ENCODE data around the gene NKX1-1. TPM values are rescaled to one million over a fixed set of nuclear protein-coding genes. Genes with fewer than 3 reads are reported as not detected.

Gene NKX1-1
- total and polyA plus RNA-seq, 2 of the 8 experiments (the other 6 are each of a cell fraction or from before 2014, with no cell fraction given): not detected

- Histone ChIP-seq H3K27ac (ENCODE audit: low read depth, low read length) (no peak overlapping the region), H4K8ac (ENCODE audit: extremely low read depth, insufficient read depth, low read length) (no peak overlapping the region), H3K23me2 (ENCODE audit: low read depth, low read length) (no peaks in the 10 kb centered on the region), H4K5ac (ENCODE audit: insufficient read length, low read depth, low read length) (no peak overlapping the region), H3K4ac (replicated peaks; ENCODE audit: insufficient read length, low read depth, low read length) (no peak overlapping the region), H4K20me1 (replicated peaks in 1 of 2; ENCODE audit: control insufficient read depth in 1 of 2, insufficient read depth in 2 of 2, low read length in 2 of 2) (peaks cover 0 to 5% of the 10 kb centered on the region in 2 experiments), H2BK12ac (ENCODE audit: low read depth, low read length) (no peak overlapping the region), H3K27me3 (replicated peaks in 1 of 4; ENCODE audit: control insufficient read depth in 3 of 4, extremely low read depth in 1 of 4, insufficient read depth in 3 of 4, low read length in 3 of 4) (peaks cover 14 to 20% (median 17%) of the 10 kb centered on the region in 4 experiments), H2BK15ac (ENCODE audit: low read length) (no peak overlapping the region), H2BK5ac (ENCODE audit: low read depth, low read length) (no peak overlapping the region), H2BK120ac (replicated peaks; ENCODE audit: low read depth, low read length) (no peak overlapping the region), H3K18ac (ENCODE audit: extremely low read depth, low read length) (no peak overlapping the region), H3K9ac (replicated peaks in 1 of 4; ENCODE audit: extremely low read depth in 1 of 4, low read depth in 3 of 4, low read length in 3 of 4) (no peak overlapping the region), H3K14ac (ENCODE audit: insufficient read length) (no peak overlapping the region), H3K4me1 (replicated peaks in 1 of 4; ENCODE audit: control insufficient read depth in 3 of 4, insufficient read depth in 4 of 4, low read length in 3 of 4) (peaks cover 0 to 2% (median 0%) of the 10 kb centered on the region in 4 experiments; a peak in 4 of 7 replicates), H3K79me1 (ENCODE audit: low read depth, low read length) (no peaks in the 10 kb centered on the region), H3K23ac (ENCODE audit: insufficient read length) (no peak overlapping the region), H3K4me3 (ENCODE audit: extremely low read depth in 1 of 4, insufficient read depth in 2 of 4, low read depth in 3 of 4, low read length in 4 of 4) (no peak overlapping the region), H2BK20ac (ENCODE audit: low read length) (no peak overlapping the region), H3K79me2 (ENCODE audit: control insufficient read depth in 1 of 2, insufficient read depth in 2 of 2, low read length in 2 of 2) (no peaks in the 10 kb centered on the region), H2AFZ (ENCODE audit: low read length) (no peak overlapping the region), H3K4me2 (ENCODE audit: insufficient read depth in 1 of 2, low read depth in 2 of 2, low read length in 2 of 2) (no peak overlapping the region), H3K56ac (replicated peaks; ENCODE audit: insufficient read length, low read depth, low read length) (no peak overlapping the region), H2AK5ac (ENCODE audit: low read depth, low read length) (no peak overlapping the region), H3K9me3 (ENCODE audit: insufficient read depth in 2 of 2, low read depth in 1 of 2, low read length in 1 of 2) (peaks cover 20 to 39% of the 10 kb centered on the region in 2 experiments), H3K36me3 (ENCODE audit: control insufficient read depth in 2 of 4, insufficient read depth in 4 of 4, low read length in 3 of 4) (peaks cover 0 to 9% (median 0%) of the 10 kb centered on the region in 4 experiments; a peak in 1 of 8 replicates), H4K91ac (replicated peaks; ENCODE audit: insufficient read length, low read length) (no peak overlapping the region)
- WGBS, 2 experiments (ENCODE audit: extremely low coverage in 1 of 2, insufficient coverage in 1 of 2, insufficient read length in 1 of 2, insufficient replicate concordance in 2 of 2, low coverage in 1 of 2, low lambda C conversion rate in 2 of 2, missing lambda C conversion rate in 1 of 2): 98% methylated on average over 8 of the region's 11 CpGs; no CpG with 5 or more reads in 1 of the 2 experiments
- ChIA-PET POLR2A (ENCODE audit: partially characterized antibody) (no interaction called here), CTCF (ENCODE audit: partially characterized antibody) (no interaction called here)
- no peak for DNase-seq (ENCODE audit: low read depth in 1 of 2, low spot score in 2 of 2)
- FAIRE-seq: no peak
- TF ChIP-seq NANOG (IDR thresholded peaks at IDR 0.05; ENCODE audit: insufficient read depth, low read depth, low read length, poor library complexity, severe bottlenecking) (no peak), YY1 (IDR thresholded peaks at IDR 0.05; ENCODE audit: low read depth, low read length) (no peak), ZNF274 (IDR thresholded peaks at IDR 0.05; ENCODE audit: borderline replicate concordance, extremely low read depth, low read length) (no peak)
Measured at GRCh38 chr4:1396806-1397455, 9.3 kb downstream of the NKX1-1 start.

All from H1 (cell line).